Neuronal stem cell (in vitro differentiated cells): ENCODE data around the gene ACAA1. TPM values are rescaled to one million over a fixed set of nuclear protein-coding genes. Genes with fewer than 3 reads are reported as not detected.

Source experiments
- DNase-seq: peaks from one replicate; pipeline ENCODE4 v3.0.0-alpha.2; 2013; ENCODE audit warnings: low spot score
- H2AFZ ChIP-seq: one replicate; pipeline ENCODE4 v1.6.1; 2013; ENCODE audit warnings: mild to moderate bottlenecking, low read length, inconsistent platforms
- H2AK5ac ChIP-seq: 2 replicates; pipeline ENCODE4 v1.6.1; 2013; ENCODE audit warnings: low read depth, mild to moderate bottlenecking, inconsistent platforms, low read length, moderate library complexity, mixed read lengths
- H2BK120ac ChIP-seq: 2 replicates; pipeline ENCODE4 v1.6.1; 2013; ENCODE audit warnings: low read depth, mild to moderate bottlenecking, inconsistent platforms, low read length, moderate library complexity, mixed read lengths
- H2BK12ac ChIP-seq: one replicate; pipeline ENCODE4 v1.6.1; 2013; ENCODE audit warnings: low read length, inconsistent platforms
- H2BK15ac ChIP-seq: 2 replicates; pipeline ENCODE4 v1.6.1; 2013; ENCODE audit warnings: mild to moderate bottlenecking, low read length, inconsistent platforms, mixed read lengths
- H2BK5ac ChIP-seq: one replicate; pipeline ENCODE4 v1.6.1; 2013; ENCODE audit warnings: inconsistent platforms, mild to moderate bottlenecking, low read length, moderate library complexity
- H3K14ac ChIP-seq: one replicate; pipeline ENCODE4 v1.6.1; 2013; ENCODE audit warnings: low read length, inconsistent platforms
- H3K18ac ChIP-seq: 2 replicates; pipeline ENCODE4 v1.6.1; 2013; ENCODE audit warnings: low read length, inconsistent platforms
- H3K23ac ChIP-seq: 2 replicates; pipeline ENCODE4 v1.6.1; 2013; ENCODE audit warnings: low read depth, mild to moderate bottlenecking, mixed read lengths, low read length, inconsistent platforms; ENCODE audit not compliant: poor library complexity
- H3K27ac ChIP-seq: replicated peaks from 3 replicates; pipeline ENCODE4 v1.5.1; 2013; ENCODE audit warnings: low read length, inconsistent platforms
- H3K27me3 ChIP-seq, 3 experiments: 2 replicates each; pipeline ENCODE4 v1.6.1; 2013; ENCODE audit warnings: low read length in 3 of 3, mild to moderate bottlenecking in 2 of 3, inconsistent platforms in 1 of 3, low read depth in 1 of 3, mixed read lengths in 1 of 3, moderate library complexity in 1 of 3; ENCODE audit not compliant: control insufficient read depth in 3 of 3, insufficient read depth in 3 of 3
- H3K36me3 ChIP-seq, 2 donors: replicated peaks in 1 of 2; 2 replicates each; pipeline ENCODE4 v1.6.1; 2013; ENCODE audit warnings: low read length in 2 of 2; ENCODE audit not compliant: control insufficient read depth in 2 of 2, insufficient read depth in 2 of 2
- H3K4ac ChIP-seq: 2 replicates; pipeline ENCODE4 v1.6.1; 2013; ENCODE audit warnings: inconsistent platforms, mild to moderate bottlenecking, low read length, moderate library complexity
- H3K4me1 ChIP-seq, 2 donors: 1 replicate in 1 of 2; 2 replicates in 1 of 2; pipeline ENCODE4 v1.6.1; 2013; ENCODE audit warnings: low read length in 2 of 2, low read depth in 1 of 2; ENCODE audit not compliant: control insufficient read depth in 2 of 2, insufficient read depth in 1 of 2
- H3K4me2 ChIP-seq: one replicate; pipeline ENCODE4 v1.6.1; 2013; ENCODE audit warnings: mild to moderate bottlenecking, low read length, inconsistent platforms; ENCODE audit not compliant: insufficient read depth, poor library complexity, severe bottlenecking
- H3K4me3 ChIP-seq, 2 donors: 2 replicates each; pipeline ENCODE4 v1.5.1; 2013; ENCODE audit warnings: low read length in 2 of 2, mild to moderate bottlenecking in 2 of 2, inconsistent platforms in 1 of 2, moderate library complexity in 1 of 2
- H3K79me1 ChIP-seq: one replicate; pipeline ENCODE4 v1.6.1; 2013; ENCODE audit warnings: low read depth, mild to moderate bottlenecking, inconsistent platforms, low read length, moderate library complexity
- H3K9ac ChIP-seq: one replicate; pipeline ENCODE4 v1.6.1; 2013; ENCODE audit warnings: mild to moderate bottlenecking, low read depth, low read length, inconsistent platforms; ENCODE audit not compliant: poor library complexity
- H3K9me3 ChIP-seq, 2 donors: replicated peaks in 1 of 2; 2 replicates each; pipeline versions ENCODE3 to v1.6.1; 2013; ENCODE audit warnings: low read length in 2 of 2, mild to moderate bottlenecking in 2 of 2, inconsistent platforms in 1 of 2, low read depth in 1 of 2, mixed read lengths in 1 of 2, moderate library complexity in 1 of 2; ENCODE audit not compliant: control insufficient read depth in 2 of 2, insufficient read depth in 1 of 2
- H4K8ac ChIP-seq: one replicate; pipeline ENCODE4 v1.6.1; 2013; ENCODE audit warnings: low read depth, mild to moderate bottlenecking, inconsistent platforms, low read length, moderate library complexity
- H4K91ac ChIP-seq: one replicate; pipeline ENCODE4 v1.6.1; 2013; ENCODE audit warnings: low read length, low read depth, mild to moderate bottlenecking, inconsistent platforms; ENCODE audit not compliant: poor library complexity
- WGBS, 2 donors: extraction: QIAGEN DNeasy Blood & Tissue Kit; methylation state at CpG; one replicate each; pipeline ENCODE4 v1.1.7; 2013; ENCODE audit warnings: missing lambda C conversion rate in 2 of 2, mixed read lengths in 1 of 2; ENCODE audit not compliant: insufficient read length in 2 of 2, insufficient replicate concordance in 1 of 2; ENCODE audit errors: extremely low coverage in 2 of 2; 5-methylcytosine and 5-hydroxymethylcytosine counted together
- polyA plus RNA-seq, 2 experiments: library from polyadenylated mRNA; stranded (reverse); fragments of 200-250 nt; gene quantifications; one replicate each; pipeline ENCODE4 v1.2.3, GENCODE V29; 2013

Gene ACAA1
- 11.6 TPM for polyA plus RNA-seq (2013, experiment 1 of 2)
- 11.5 TPM for polyA plus RNA-seq (2013, experiment 2 of 2)

GRCh38 chr3:38136777-38137614, at the start of gene ACAA1:
Gene ACAA1 (minus strand): TSS chr3:38137127. CDS start chr3:38137035, 92 bp downstream.
- peaks cover 17 to 33% of the 10 kb centered on the region in 2 donors for H3K36me3 ChIP-seq
- H3K79me1 ChIP-seq: peaks cover 2% of the 10 kb centered on the region
- H3K4me2 ChIP-seq: peak within 1 kb of the TSS; percentile 88
- peak within 1 kb of the TSS; percentile 91 for H3K27ac ChIP-seq
- peak within 1 kb of the TSS; percentile 95 for H2AFZ ChIP-seq
- H3K4me1 ChIP-seq: peaks cover 9 to 18% of the 10 kb centered on the region in 2 donors
- H3K14ac ChIP-seq: peak within 1 kb of the TSS; percentile 48
- H2BK15ac ChIP-seq: peak within 1 kb of the TSS; percentile 86
- peak within 1 kb of the TSS; percentile 98 for H3K23ac ChIP-seq
- H3K9me3 ChIP-seq: no peaks in the 10 kb centered on the region
- peak within 1 kb of the TSS; percentile 98 for H3K9ac ChIP-seq
- H3K27me3 ChIP-seq: peaks cover 0 to 32% (median 0%) of the 10 kb centered on the region in 3 experiments
- H4K91ac ChIP-seq: no peak within 1 kb of the TSS
- H4K8ac ChIP-seq: no peak within 1 kb of the TSS
- no peak within 1 kb of the TSS for H3K4ac ChIP-seq
- H2AK5ac ChIP-seq: peak within 1 kb of the TSS; percentile 33
- peak within 1 kb of the TSS; percentile 91 for H2BK5ac ChIP-seq
- no CpG with 5 or more reads among the region's 66 CpGs for WGBS, 2 donors
- DNase-seq: peak; percentile 99
- peak within 1 kb of the TSS; percentile 68 to 92 for H3K4me3 ChIP-seq
- H2BK120ac ChIP-seq: peak within 1 kb of the TSS; percentile 24
- H2BK12ac ChIP-seq: no peak within 1 kb of the TSS
- H3K18ac ChIP-seq: peak within 1 kb of the TSS; percentile 98

GRCh38 chr3:38177181-38177580, 40.3 kb upstream of the ACAA1 start:
- H3K14ac ChIP-seq: no peak overlapping the region
- no peak overlapping the region for H3K18ac ChIP-seq
- no peak overlapping the region for H4K8ac ChIP-seq
- no peak overlapping the region for H3K4me2 ChIP-seq
- no peaks in the 10 kb centered on the region for H3K27me3 ChIP-seq
- no peaks in the 10 kb centered on the region for H3K79me1 ChIP-seq
- no peak overlapping the region for H2AK5ac ChIP-seq
- H4K91ac ChIP-seq: no peak overlapping the region
- H3K9ac ChIP-seq: no peak overlapping the region
- no peak overlapping the region for H3K4ac ChIP-seq
- DNase-seq: no peak
- H3K23ac ChIP-seq: no peak overlapping the region
- no CpG with 5 or more reads among the region's 2 CpGs for WGBS, 2 donors
- no peak overlapping the region for H3K27ac ChIP-seq
- H3K36me3 ChIP-seq: peaks cover 0 to 13% of the 10 kb centered on the region in 2 donors
- no peak overlapping the region for H2BK15ac ChIP-seq
- no peaks in the 10 kb centered on the region for H3K4me1 ChIP-seq
- no peak overlapping the region for H2BK12ac ChIP-seq
- H3K4me3 ChIP-seq: no peak overlapping the region
- no peak overlapping the region for H2BK5ac ChIP-seq
- no peaks in the 10 kb centered on the region for H3K9me3 ChIP-seq
- no peak overlapping the region for H2AFZ ChIP-seq
- no peak overlapping the region for H2BK120ac ChIP-seq

GRCh38 chr3:38173834-38174418, 37.0 kb upstream of the ACAA1 start:
- Histone ChIP-seq H3K14ac (no peak overlapping the region), H3K23ac (no peak overlapping the region), H4K91ac (no peak overlapping the region), H3K4me1 (no peaks in the 10 kb centered on the region), H2AK5ac (no peak overlapping the region), H3K9ac (no peak overlapping the region), H4K8ac (no peak overlapping the region), H3K36me3 (peaks cover 0 to 4% of the 10 kb centered on the region in 2 donors), H3K79me1 (peaks cover 2% of the 10 kb centered on the region), H2BK15ac (no peak overlapping the region), H3K27me3 (no peaks in the 10 kb centered on the region), H3K9me3 (no peaks in the 10 kb centered on the region), H2BK12ac (no peak overlapping the region), H2BK120ac (no peak overlapping the region), H3K4me2 (no peak overlapping the region), H2BK5ac (no peak overlapping the region), H3K27ac (no peak overlapping the region), H3K4me3 (no peak overlapping the region), H2AFZ (no peak overlapping the region), H3K4ac (no peak overlapping the region), H3K18ac (no peak overlapping the region)
- DNase-seq: no peak
- WGBS, 2 donors: no CpG with 5 or more reads among the region's 5 CpGs

- Histone ChIP-seq H3K79me1 (peaks cover 2% of the 10 kb centered on the region), H3K27me3 (no peaks in the 10 kb centered on the region), H2BK15ac (no peak overlapping the region), H3K18ac (no peak overlapping the region), H3K4me1 (peaks cover 0 to 2% of the 10 kb centered on the region in 2 donors), H2AK5ac (no peak overlapping the region), H2BK120ac (no peak overlapping the region), H3K9me3 (no peaks in the 10 kb centered on the region), H3K4me3 (no peak overlapping the region), H3K4ac (no peak overlapping the region), H3K36me3 (peaks cover 0 to 3% of the 10 kb centered on the region in 2 donors), H3K4me2 (no peak overlapping the region), H3K14ac (no peak overlapping the region), H3K9ac (no peak overlapping the region), H4K91ac (no peak overlapping the region), H4K8ac (no peak overlapping the region), H2AFZ (no peak overlapping the region), H3K23ac (no peak overlapping the region), H2BK5ac (no peak overlapping the region), H2BK12ac (no peak overlapping the region), H3K27ac (no peak overlapping the region)
- WGBS, 2 donors: no CpG with 5 or more reads among the region's 2 CpGs
- no peak for DNase-seq
Measured at GRCh38 chr3:38171622-38172021, 34.7 kb upstream of the ACAA1 start.
